CD4-positive, alpha-beta T cell treated with Interferon gamma for 1 hour (primary cell): ENCODE data around the gene PDLIM4.
A peak's percentile ranks its signal among the peaks of the same experiment; 100 is the strongest.

Source experiments
- DNase-seq: peaks from one replicate; pipeline ENCODE4 v3.0.0-alpha.2; 2020

Gene PDLIM4

DNA sequence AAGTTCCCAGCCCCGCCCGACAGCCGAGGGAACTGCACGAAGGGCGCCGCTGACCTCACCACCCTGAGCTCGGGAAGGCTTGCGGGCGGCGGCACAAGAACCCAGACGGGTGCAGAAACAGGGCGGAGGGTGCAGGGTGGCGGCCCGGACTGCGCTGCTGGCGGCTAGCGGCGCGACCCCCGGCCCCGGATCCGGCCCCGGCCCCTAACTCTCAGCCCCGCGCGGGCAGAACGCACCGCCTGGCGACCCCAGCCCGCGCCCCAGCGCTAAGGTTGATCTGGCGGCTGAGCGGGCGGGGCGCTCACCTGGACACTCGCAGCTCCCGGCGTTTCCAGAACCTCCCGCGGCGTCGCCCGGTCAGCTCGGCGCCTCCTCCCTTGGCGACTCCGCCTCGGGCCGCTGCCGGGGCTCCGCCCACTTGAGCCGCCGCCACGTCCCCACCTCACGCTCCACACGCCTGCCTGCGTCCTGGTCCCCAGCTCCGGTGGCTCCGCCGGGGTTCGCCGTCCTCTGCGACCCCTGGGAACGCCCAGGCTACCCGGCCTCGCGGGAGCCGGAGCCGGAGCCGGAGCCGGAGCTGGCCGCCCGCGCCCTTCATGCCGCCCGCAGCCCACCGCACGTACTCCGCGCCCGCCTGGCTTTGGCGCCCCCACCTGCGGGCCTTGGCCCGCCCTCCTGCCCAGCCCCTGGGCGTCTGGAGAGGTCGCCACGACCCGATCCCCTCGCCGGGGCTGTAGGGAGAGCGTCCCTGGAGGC is 29.8 kb upstream of the PDLIM4 start, which contains the start of gene P4HA2:
Gene P4HA2 (minus strand): TSS at position 369 of the 756 bp plus-strand sequence. CDS start 9,227 bp downstream, outside the sequence.
- DNase-seq = peak; percentile 37

DNA sequence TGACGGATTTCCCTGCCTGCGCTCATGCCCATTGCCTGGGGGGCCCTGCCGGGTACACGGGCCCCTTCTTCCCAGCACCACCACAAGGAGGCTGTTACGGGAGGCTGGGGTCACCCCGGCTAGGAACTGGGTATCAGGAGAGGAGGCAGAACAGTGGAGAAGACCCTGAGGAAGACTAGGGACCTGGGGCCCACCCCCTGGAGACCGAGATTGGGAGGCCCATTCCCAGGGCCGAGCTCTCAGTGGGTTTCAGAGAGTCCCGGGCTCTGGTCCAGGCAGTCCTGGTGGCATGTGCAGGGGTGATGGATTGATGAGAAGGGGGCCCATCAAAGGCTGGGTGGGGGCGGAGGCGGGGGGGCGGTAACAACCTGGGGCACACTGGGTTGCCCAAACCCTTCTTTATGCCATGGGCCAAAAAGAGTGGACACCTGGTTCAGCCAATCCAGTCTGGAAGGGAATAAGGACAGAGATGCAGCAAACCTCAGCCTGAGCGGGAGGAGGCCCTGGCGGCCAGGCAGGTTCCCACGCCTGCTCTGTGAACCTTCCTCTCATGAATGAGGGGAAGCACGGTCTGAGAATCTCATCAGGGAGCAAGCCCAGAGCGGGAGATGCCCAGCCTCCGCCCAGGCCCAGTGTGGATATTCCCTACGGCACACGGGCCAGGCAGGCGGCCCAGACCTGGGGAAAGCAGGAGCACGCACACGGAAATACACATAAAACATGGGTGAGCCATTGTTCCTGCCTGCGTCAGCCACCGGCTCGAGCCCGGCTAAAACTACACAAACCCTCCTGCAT is 29.1 kb upstream of the PDLIM4 start:
- no peak for DNase-seq

DNA sequence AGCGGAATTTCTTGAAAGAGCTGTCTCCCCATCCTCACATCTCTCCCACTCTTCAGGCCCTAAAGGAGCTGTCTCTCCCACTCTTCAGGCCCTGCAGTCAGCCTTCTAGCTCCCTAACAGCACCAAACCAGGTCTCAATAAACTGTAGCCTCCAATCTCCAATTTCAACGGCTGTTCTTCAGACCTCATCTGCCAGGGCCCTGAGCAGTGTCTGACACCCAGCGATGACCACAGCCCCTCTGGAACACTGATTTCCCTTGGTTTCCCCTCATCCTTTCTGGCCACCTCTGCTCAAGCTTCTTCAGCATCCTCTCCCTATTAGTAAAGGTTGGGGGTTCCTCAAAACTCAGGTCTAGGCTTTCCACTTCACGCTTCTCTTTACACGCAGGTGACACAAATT is 28.3 kb upstream of the PDLIM4 start:
- DNase-seq = no peak

DNA sequence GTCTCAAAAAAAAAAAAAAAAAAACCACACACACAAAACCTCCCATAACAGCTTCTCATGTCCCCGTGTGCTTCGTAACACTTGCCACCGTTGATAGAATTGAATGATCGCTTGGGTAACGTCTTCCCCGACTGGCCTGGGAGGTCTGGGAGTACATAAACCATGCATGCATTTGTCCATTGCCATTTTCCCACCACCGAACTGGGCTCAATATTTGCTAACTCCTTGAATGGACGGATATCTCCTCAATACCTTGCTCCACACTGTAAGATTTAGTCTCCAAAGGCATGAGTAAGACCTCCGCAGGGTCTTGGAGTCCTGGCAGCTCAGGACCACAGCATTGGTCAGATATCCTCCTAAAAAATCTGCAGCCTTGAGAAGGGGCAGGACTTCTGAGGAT is 26.6 kb upstream of the PDLIM4 start:
- DNase-seq = no peak

DNA sequence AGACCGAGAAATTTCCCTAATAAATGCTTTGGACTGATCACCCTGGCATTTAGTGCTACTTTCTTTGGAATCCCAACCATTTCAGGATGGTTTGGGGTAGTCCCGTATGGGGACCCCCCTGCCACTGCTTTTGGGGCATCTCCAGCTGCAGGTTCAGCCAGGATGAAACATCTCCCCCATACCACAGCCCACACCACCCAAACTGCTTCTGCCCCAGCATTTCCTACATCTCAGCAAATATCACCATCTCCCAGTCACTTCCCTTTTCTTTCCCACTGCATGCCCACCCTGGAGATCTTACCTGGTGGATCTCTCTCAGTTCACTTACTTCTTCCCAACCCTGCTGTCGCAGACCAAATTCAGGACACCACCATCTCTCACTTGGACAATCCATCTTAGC is 25.0 kb upstream of the PDLIM4 start:
- no peak for DNase-seq

DNA sequence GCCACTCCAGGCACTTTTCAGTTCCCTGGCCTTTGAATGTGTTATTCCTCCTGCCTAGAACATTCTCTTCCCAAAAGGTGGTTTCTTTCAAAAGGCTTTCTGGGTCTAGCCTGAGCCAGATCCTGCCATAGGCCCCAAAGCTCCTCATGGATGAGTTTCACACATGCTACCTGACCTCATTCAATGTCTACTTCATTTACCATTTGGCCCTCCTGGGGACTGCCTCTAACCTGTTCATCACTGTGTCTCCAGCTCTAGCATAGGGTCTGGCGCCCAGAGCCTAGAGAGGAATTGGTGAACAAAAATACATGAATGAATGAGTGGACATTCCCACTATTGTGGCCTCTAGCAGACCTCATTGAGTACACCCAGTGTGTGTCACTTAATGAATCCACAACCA is 24.4 kb upstream of the PDLIM4 start:
- DNase-seq = no peak

DNA sequence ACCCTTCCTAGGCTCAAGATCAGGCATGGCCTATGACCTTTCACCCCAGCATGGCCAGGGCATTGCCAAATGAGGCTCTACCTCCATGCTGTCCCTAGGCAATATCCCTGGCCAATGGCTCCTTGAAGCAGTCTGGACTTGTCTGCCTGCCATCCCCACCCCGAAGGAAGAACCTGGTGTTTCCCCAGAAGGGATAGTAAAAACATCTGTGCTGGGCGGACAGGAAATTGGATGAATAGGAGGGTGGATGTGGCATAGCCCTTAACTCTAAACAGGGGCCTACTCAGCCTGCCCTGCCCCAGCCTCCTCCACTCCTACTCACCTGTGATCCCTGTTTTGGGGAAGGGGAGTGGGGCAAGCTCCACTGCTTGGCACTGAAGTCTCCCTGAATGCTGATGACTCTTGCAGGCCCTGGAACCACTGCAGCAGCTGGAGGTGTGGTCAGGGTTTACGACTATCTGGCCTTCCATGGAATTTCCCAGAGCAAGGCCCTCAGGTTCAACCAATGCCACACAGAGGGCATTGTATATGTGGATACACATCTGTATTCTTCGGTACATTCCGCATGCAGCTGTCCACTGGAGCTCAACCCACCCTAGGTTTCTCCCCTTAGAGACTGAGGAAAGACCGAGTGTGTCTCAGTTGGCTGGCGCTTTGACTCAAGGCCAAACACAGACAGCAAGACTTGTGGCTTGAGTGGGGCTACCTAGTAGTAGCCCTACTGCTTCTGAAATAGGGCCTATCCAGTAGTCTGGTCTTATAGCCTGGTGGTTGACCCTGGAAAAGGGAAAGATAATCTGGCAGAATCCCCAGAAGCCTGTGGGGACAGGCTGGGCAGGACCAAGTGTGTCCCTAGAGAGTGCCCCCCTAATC is 23.4 kb upstream of the PDLIM4 start:
- DNase-seq = no peak

DNA sequence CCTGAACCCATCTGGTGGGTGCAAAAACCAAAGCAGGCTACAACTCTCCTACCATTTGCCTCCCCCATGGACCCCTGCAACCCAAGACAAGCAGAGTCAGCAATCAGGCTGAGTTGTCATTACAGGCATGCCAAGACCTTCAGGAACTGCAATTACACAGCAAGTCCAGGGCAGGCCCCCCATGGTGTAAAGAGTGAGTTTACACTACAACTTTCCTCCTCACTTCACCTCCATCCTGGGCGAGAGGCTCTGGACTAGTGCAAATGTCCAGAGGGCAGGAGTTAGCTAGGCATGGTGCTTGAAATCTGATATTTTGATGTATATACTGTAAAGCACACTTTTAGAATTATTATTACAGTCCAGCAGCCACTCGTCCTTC is 22.8 kb upstream of the PDLIM4 start:
- no peak for DNase-seq

DNA sequence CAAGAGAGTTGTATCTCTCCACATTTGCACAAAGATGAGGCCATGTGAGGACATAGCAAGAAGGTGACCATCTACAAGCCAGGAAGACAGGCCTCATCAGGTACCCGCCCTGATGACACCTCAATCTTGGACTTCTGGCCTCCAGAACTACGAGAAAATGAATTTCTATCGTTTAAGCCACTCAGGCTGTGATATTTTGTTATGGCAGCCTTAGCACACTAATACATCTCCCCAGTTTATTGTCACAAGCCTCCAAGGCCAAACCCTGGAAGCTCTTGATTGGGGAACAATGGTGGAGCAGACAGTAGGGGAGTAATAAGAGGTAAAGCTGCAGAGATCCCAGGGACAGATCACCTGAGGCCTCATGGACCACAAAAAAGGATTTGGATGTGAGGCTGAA is 22.2 kb upstream of the PDLIM4 start:
- no peak for DNase-seq

DNA sequence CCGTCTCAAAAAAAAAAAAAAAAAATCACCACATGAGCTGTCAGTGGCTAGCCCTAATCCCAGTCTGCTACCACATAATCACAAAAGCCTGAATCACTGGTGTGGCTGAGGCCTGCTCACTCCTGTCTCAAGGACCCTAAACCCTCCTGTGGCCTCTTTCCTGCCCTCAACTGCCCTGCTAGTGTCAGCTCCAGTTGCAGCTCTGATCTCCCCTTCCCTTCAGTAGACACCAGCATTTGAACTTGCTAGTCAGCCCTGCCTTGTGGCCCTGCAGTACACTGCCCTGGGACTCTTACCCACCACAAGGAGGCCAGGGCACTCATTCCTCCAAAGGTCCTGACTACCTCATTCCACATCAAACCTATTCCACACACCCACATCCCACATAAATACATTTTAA is 20.4 kb upstream of the PDLIM4 start:
- DNase-seq = no peak

DNA sequence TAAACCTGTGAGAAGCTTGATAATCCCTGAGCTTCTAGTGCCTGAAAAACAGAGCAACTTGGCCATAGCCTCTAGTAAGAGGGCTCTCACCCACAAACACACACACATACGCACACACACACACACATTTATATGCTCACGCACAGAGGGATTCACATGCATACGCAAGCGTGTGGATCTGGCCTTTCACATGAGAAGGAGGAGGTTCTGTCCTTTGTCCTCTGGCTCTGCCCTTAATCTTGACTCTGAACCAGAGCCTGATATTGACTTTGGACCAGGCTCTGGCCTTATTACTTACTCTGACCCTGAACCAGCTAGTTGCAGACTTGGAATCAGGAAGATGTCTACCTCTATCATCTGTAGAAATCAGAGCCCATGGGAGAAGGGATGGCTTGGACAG is 19.8 kb upstream of the PDLIM4 start:
- no peak for DNase-seq

DNA sequence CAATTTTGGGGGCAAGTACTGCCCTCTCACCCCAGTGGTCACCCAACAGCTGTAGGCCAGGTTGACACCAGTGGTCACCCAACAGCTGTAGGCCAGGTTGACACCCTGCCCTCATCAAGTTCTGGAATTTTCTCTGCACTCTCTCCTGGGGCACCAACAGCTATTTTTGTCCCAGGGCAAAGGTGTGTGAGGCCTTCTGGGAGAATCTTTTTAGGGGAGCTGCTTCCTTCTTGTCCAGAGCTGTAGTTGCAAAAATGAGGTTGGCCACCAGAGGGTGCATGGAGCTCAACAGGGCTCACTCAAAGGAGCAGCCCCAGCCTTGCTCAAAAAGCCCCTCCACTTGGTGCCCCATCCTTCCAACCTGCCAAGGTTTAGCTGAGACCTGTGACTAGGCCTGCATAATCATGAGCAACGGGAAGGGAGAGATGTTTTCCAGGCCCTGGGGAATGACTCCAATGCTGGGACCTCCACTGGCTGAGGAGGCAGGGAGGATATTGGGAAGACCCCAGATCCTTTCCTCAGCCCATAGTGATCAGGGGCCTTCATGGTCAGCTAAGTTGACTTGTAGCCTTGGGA is 19.2 kb upstream of the PDLIM4 start:
- peak; percentile 57 for DNase-seq

DNA sequence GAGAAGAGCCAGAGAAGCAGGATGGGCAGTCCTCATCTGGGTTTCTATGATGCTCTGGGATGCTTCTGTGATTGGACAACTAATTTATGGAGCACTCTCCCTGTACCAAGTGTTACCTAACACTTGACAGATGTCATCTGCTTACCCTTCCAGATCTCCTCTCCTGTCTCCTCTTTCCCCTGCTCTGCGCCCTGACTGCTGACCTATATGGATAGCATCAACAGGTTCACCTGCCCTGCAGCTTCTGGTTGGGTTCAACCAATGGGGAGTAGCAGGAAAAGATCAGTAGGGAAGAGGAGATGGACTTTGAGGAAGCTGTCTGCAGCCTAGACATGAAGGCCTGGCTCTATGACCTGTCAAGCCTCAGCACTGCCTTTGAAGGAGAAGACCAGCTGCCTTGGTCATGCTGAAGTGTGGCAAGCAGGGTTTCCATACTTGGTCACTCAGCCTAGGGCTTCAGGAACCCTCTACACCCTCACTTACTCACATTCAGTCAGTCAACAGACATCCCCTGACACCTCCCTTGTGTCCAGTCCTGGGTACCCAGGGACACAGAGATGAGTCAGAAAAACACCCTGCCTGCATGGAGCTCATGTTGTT is 18.5 kb upstream of the PDLIM4 start:
- DNase-seq = no peak

DNA sequence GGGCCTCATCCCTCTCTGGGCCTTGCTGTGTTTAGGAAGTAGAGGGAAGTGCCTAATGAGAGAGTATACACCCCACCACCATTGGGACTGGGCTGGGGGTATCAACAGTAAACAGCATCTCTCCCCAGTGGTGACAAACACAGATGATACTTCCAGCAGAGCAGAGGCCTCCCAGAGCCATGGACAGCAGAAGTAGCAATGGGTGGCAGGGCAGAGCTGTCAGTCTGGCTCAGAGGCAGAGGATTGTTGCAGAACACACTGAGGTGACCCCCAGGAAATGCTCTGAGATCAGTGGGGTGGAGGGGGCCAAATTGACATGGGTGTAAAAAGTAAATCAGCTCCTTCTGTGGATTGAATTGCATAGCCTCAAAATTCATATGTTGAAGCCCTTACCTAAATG is 17.7 kb upstream of the PDLIM4 start:
- DNase-seq = no peak

DNA sequence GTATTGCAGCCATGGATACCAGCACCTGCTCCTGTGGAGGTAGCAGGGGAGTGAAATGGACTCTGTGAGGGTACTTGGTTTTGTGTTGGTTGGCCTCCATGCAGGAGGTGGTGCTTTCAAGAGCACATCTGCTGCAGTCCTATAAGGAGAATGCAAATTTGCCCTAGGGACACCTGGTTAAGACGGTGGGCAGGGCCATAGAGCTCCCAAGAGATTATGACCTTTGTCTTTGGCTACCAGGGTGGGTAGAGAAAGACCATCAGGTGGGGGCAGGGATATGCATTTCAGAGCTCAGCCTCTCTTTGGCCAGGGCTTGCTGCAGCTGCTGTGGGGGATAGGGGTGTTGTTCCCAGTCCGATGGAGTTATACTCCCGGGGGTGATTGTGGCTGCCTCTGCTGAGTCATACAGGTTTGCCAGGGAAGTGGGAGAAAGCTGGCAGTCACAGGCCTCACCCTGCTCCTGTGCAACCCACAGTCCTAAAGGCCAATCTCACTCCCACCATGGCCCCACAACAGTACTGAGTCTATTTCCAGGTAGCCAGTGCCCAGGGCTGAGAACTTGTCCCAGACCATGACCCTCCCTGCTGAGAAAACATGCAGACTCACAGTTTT is 14.0 kb upstream of the PDLIM4 start:
- DNase-seq = no peak

DNA sequence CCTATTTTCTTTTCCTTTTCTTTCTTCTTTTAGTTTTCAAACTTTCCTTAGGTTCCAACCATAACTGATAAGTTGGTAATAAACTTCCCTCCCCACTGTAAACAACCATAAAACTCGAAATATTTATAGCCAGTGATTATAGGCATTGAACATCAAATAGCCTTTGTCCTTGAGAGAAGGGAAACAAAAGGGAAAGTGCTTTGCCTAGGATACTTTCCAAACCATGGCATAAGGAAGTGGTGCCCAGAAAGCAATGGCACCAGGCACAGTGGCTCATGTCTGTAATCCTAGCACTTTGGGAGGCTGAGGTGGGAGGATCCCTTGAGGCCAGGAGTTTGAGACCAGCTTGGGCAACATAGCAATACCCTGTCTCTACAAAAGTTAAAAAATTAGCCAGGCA is 11.9 kb upstream of the PDLIM4 start:
- DNase-seq = no peak

DNA sequence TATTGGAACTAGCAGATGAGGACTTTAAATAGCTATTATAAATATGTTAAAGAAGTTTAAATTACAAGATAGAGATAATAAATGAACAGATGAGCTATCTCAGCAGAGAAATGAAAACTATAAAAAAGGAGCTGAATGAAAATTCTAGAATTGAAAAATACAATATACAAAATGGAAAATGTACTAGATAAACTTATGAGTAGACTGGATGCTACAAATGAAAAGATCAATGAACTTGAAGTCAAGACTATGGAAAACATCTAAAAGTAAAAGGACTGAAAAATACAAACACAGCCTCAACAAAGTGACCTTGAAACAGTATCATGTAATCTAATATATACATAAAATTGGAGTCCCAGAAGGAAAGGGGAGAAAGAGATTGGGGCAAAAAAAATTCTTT is 10.7 kb upstream of the PDLIM4 start:
- no peak for DNase-seq

DNA sequence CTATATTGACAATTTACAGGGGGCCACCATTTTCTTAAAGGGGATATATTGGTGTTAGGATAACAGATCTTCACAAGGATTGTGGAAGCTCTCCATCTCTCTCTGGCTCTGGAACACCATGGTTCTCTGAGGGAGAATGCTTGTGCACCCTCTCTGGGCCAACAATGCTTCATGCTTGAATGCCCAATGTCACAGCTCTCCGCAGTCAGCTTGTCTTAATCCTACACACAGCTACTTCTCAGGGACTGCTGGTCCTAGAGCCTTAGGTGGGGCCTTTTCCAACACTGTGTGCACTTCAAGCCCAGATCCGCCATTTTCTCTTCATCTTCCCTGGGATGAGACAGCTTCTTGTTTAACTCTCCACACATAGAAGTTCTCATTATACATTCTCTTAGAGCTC is 6.9 kb upstream of the PDLIM4 start:
- no peak for DNase-seq

DNA sequence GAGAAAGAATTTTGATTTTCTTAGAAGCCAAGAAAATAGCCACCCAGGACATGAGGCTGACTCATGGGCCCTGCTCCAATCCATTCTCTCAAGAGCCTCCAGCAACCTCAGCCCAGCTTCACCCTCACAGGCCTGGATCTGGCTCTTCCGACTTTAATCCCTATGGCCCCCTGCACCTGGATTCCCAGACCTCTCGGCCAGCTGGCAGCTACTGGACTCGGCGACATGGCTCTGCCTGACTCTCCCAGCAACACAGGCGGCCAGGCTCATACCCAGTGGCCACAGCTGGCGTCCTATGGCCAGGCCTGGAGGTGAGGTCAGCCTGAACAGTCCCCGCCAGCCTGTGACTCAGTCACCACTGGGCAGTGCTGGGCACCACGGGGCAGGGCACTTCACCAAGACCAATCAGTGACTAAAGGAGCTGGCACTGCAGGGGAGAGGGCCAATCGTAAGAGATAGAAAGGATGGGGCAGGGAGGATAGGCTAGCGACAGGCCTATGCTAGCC is 6.2 kb upstream of the PDLIM4 start:
- no peak for DNase-seq

DNA sequence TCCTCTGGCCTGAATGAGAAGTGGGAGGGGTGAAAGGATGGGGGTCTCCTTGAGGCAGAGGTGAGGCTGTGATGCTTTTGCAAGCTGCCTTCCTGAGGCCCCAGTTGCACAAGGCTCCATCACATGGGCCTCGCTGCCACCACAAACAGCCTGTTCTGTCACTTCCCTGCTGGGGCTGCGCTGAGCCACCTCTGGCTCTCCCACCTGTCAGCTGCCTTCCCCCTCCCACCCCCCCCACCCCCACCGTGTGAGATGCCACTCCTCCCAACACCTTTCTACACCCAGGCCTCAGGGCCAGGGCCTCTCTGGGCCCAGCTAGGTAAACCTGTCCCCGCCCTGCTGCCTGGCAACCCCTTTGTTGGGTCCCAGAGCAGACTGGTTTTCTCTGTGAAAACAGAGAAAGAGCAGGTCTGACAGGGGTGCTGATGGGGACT is 4.5 kb upstream of the PDLIM4 start:
- no peak for DNase-seq

DNA sequence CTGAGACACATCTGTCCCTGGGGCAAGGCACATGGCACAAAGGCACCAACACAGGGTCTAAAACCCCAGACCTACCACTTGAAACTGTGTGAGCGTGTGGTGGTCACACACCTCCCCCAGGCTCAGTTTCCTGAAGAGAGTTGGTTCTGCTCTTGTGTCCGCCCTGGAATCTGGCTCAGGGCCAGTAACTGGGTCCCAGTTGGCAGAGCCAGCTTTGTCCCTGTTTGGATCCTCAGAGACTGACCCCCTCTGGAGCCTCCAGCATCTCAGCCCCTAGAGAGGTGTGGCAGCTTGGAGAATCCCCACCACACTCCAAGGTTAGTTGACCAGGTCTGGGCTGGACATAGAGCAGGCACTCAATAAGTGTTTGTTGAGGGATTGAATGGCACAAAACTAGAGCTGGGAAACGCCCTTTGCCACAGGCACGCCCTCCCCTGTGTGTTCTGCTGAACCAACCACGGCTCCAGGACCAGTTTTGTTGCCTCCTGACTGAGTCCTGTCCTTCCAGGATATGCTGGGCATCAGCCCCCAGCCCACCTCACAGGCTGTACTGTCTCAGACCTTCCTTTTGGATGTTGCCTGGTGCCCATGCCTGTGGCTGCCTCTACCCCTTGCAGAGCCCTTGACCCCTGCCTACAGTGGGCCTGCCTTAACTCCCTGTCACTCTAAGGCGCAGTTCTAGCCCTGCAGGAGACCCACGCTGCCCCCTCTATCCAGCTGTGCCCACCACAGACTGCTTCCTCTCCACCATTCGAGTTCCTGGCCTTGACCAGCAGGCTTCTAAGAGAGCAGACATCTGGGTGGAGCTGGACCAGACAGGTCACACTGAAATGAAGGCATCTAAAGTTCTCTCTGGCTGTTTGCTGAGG is 3.8 kb upstream of the PDLIM4 start:
- DNase-seq = no peak
